ENCODE data around the gene CCNYL1.

The CCNYL1 gene

GRCh38 chr2:207673431-207673830 is 38.0 kb upstream of the CCNYL1 start:
- no peak overlapping the region for H3K27ac ChIP-seq
- H3K4me2 ChIP-seq (ENCODE audit: low read length), result no peak overlapping the region
- no peak overlapping the region for H3K4me3 ChIP-seq (ENCODE audit: low read depth, low read length)
- no peak for TF ChIP-seq CTCF (IDR thresholded peaks at IDR 0.05)
- no peaks in the 10 kb centered on the region for H3K36me3 ChIP-seq (ENCODE audit: control insufficient read depth, insufficient read depth, low read length)
- no peaks in the 10 kb centered on the region for H3K4me1 ChIP-seq
- H2AFZ ChIP-seq, result no peak overlapping the region
- H3K27me3 ChIP-seq (ENCODE audit: control insufficient read depth, insufficient read depth, low read length), result no peaks in the 10 kb centered on the region
- no peak overlapping the region for H3K9ac ChIP-seq
- no peaks in the 10 kb centered on the region for H3K9me3 ChIP-seq (ENCODE audit: control insufficient read depth, low read length)
- no peaks in the 10 kb centered on the region for H3K79me2 ChIP-seq

- Histone ChIP-seq H3K4me1 (no peaks in the 10 kb centered on the region), H3K4me3 (ENCODE audit: low read depth, low read length) (no peak overlapping the region), H2AFZ (no peak overlapping the region), H3K9ac (no peak overlapping the region), H3K9me3 (ENCODE audit: control insufficient read depth, low read length) (no peaks in the 10 kb centered on the region), H3K36me3 (ENCODE audit: control insufficient read depth, insufficient read depth, low read length) (no peaks in the 10 kb centered on the region), H3K27ac (no peak overlapping the region), H3K27me3 (ENCODE audit: control insufficient read depth, insufficient read depth, low read length) (no peaks in the 10 kb centered on the region), H3K4me2 (ENCODE audit: low read length) (no peak overlapping the region), H3K79me2 (no peaks in the 10 kb centered on the region)
- TF ChIP-seq CTCF (IDR thresholded peaks at IDR 0.05), result no peak
Measured at GRCh38 chr2:207674266-207674774, 37.1 kb upstream of the CCNYL1 start.

DNA sequence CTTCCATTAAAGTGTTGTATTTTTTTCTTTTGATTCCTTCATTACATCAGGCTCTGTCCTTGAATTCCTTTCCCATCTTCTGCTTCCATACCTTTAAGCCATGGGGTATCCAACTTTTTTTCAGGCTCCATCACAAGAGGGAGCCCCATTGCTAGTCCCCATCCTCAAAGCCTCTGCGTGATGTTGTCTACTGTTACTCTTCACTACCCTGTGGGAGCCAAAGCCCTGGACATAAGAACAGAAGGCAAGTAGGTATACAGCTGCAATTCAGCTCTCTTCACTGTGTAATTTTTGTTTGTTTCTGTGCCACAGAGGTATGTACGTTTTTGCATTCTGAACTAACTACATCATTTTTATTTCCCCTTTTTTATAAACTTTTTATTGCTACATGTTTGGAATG is 36.6 kb upstream of the CCNYL1 start:
- H3K9ac ChIP-seq, result no peak overlapping the region
- H3K79me2 ChIP-seq, result no peaks in the 10 kb centered on the region
- no peak overlapping the region for H3K4me3 ChIP-seq (ENCODE audit: low read depth, low read length)
- H2AFZ ChIP-seq, result no peak overlapping the region
- TF ChIP-seq CTCF (IDR thresholded peaks at IDR 0.05), result no peak
- H3K27me3 ChIP-seq (ENCODE audit: control insufficient read depth, insufficient read depth, low read length), result no peaks in the 10 kb centered on the region
- H3K9me3 ChIP-seq (ENCODE audit: control insufficient read depth, low read length), result no peaks in the 10 kb centered on the region
- no peak overlapping the region for H3K4me2 ChIP-seq (ENCODE audit: low read length)
- H3K27ac ChIP-seq, result no peak overlapping the region
- H3K36me3 ChIP-seq (ENCODE audit: control insufficient read depth, insufficient read depth, low read length), result no peaks in the 10 kb centered on the region
- no peaks in the 10 kb centered on the region for H3K4me1 ChIP-seq

DNA sequence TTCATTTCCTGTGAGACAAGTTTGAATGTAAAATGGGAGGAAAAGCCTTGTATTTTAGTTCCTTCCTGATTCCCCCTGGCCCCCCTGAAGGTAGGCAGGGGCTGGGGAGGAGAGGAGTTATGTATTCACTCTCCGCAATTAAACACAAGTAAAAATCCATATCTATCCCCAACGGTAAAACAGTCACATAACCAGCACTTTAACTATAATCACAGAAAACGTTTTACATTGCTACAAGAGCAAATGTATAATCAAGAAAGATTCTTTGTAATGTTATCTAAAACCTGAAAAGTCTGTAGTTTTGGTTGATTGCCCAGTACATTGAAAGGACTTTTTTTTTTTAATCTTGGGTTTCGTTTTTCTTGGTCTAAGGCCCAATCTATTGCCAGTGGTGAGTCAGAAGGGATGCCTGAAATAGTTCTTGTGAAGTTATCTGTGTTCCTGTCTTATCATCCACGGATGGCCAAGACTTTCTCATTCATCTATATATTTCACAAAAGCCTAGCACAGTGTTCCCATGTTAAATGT is 34.5 kb upstream of the CCNYL1 start:
- Histone ChIP-seq H2AFZ (peak overlapping the region; percentile 29), H3K9me3 (ENCODE audit: control insufficient read depth, low read length) (no peaks in the 10 kb centered on the region), H3K4me1 (no peaks in the 10 kb centered on the region), H3K27ac (peak overlapping the region; percentile 47), H3K36me3 (ENCODE audit: control insufficient read depth, insufficient read depth, low read length) (no peaks in the 10 kb centered on the region), H3K4me2 (ENCODE audit: low read length) (no peak overlapping the region), H3K4me3 (ENCODE audit: low read depth, low read length) (no peak overlapping the region), H3K79me2 (no peaks in the 10 kb centered on the region), H3K9ac (no peak overlapping the region), H3K27me3 (ENCODE audit: control insufficient read depth, insufficient read depth, low read length) (no peaks in the 10 kb centered on the region)
- TF ChIP-seq CTCF (IDR thresholded peaks at IDR 0.05), result no peak

DNA sequence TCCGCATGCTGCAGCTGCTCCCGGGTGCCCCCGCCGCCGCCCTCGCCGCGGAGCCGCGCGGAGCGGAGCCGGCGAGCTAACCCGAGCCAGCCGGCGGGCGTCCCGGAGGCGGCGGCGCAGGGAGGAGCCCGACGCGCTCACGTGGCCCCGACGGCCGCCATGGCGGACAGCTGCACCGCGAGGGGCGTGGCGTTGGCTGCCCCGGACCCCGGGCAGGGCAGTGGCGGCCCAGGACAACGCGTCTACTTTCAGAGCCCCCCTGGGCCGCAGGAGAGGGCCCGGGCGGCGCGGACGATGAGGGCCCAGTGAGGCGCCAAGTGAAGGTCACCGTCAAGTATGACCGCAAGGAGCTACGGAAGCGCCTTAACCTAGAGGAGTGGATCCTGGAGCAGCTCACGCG is 30.0 kb upstream of the CCNYL1 start:
- H3K36me3 ChIP-seq (ENCODE audit: control insufficient read depth, insufficient read depth, low read length), result no peaks in the 10 kb centered on the region
- peak overlapping the region; percentile 77 for H2AFZ ChIP-seq
- no peak overlapping the region for H3K4me3 ChIP-seq (ENCODE audit: low read depth, low read length)
- H3K27ac ChIP-seq, result no peak overlapping the region
- no peak overlapping the region for H3K9ac ChIP-seq
- no peak for TF ChIP-seq CTCF (IDR thresholded peaks at IDR 0.05)
- H3K4me1 ChIP-seq, result no peaks in the 10 kb centered on the region
- no peaks in the 10 kb centered on the region for H3K9me3 ChIP-seq (ENCODE audit: control insufficient read depth, low read length)
- H3K27me3 ChIP-seq (ENCODE audit: control insufficient read depth, insufficient read depth, low read length), result no peaks in the 10 kb centered on the region
- H3K4me2 ChIP-seq (ENCODE audit: low read length), result no peak overlapping the region
- no peaks in the 10 kb centered on the region for H3K79me2 ChIP-seq
